HepG2 (cell line): ENCODE measurements around the gene SEL1L2. TPM values are rescaled to one million over a fixed set of nuclear protein-coding genes. Genes with fewer than 3 reads are reported as not detected.

ENCODE experiments used
- ATAC-seq: fragments of 200-7000 bp; cut with Tn5 transposase; 3 replicates; pipeline ENCODE4 v1.9.1; 2020; ENCODE audit warnings: mild to moderate bottlenecking, moderate library complexity
- BruUV-seq: library from RNA; stranded (reverse); fragments of 400-500 nt; replicated peaks from 2 replicates; lab custom pipeline; 2021; lab: Mats Ljungman, UMichigan
- CTCF ChIA-PET: fragments of 300-600 bp; formaldehyde crosslinking; extraction: SDS; loops from one replicate; lab custom pipeline; 2021; ENCODE audit warnings: low total read pairs, inconsistent platforms, low intra/inter-chr PET ratio; lab: Yijun Ruan, JAX
- POLR2A ChIA-PET: fragments of 350-600 bp; sonication (Branson Sonifier 250); formaldehyde crosslinking; loops from one replicate; lab custom pipeline; 2020; ENCODE audit warnings: antibody characterized with exemption, inconsistent platforms; lab: Yijun Ruan, JAX
- DNase-seq: peaks from one replicate; pipeline ENCODE4 v3.0.0-alpha.2; 2015; ENCODE audit warnings: low spot score
- FAIRE-seq: peaks from 3 replicates; lab custom pipeline; 2011; peaks lifted over from hg19 to GRCh38; lab: Jason Lieb, UNC
- H2AFZ ChIP-seq: one replicate; pipeline ENCODE4 v1.6.1; 2011; ENCODE audit warnings: low read length, inconsistent platforms
- H3K27ac ChIP-seq: fragments of 300-600 bp; 3 replicates; pipeline ENCODE4 v1.8.0; 2011; ENCODE audit warnings: mixed run types, mild to moderate bottlenecking, mixed read lengths, low read length, inconsistent platforms; ENCODE audit not compliant: insufficient read depth; ENCODE audit errors: extremely low read length
- H3K27me3 ChIP-seq, 2 experiments: fragments of 200-600 bp in 1 of 2; 2 replicates in 1 of 2; 3 replicates in 1 of 2; pipeline versions ENCODE4 v1.6.0 to v1.8.0; 2011; ENCODE audit warnings: low read length in 2 of 2, mild to moderate bottlenecking in 2 of 2, moderate library complexity in 2 of 2, inconsistent platforms in 1 of 2; ENCODE audit not compliant: insufficient read depth in 2 of 2, control insufficient read depth in 1 of 2
- H3K36me3 ChIP-seq, 2 experiments: fragments of 200-600 bp in 1 of 2; replicated peaks in 1 of 2; 2 replicates in 1 of 2; 3 replicates in 1 of 2; pipeline versions ENCODE4 v1.5.1 to v1.8.0; 2011; ENCODE audit warnings: low read length in 2 of 2, inconsistent platforms in 1 of 2; ENCODE audit not compliant: insufficient read depth in 2 of 2, control insufficient read depth in 1 of 2
- H3K4me1 ChIP-seq: 2 replicates; pipeline ENCODE4 v1.5.1; 2012; ENCODE audit warnings: low read length, inconsistent platforms; ENCODE audit not compliant: insufficient read depth
- H3K4me2 ChIP-seq: 2 replicates; pipeline ENCODE4 v1.6.0; 2011; ENCODE audit warnings: low read depth, low read length, inconsistent platforms
- H3K4me3 ChIP-seq, 3 experiments: fragments of 200-600 bp in 1 of 3; sonication (generic), shearing (Covaris generic) in 1 of 3; replicated peaks in 1 of 3; 2 replicates each; pipeline ENCODE4 v1.5.1; 2011 to 2016; ENCODE audit warnings: low read length in 3 of 3, inconsistent platforms in 2 of 3, low read depth in 2 of 3, mild to moderate bottlenecking in 2 of 3, control low read depth in 1 of 3, mixed read lengths in 1 of 3; ENCODE audit not compliant: insufficient read depth in 1 of 3
- H3K79me2 ChIP-seq: one replicate; pipeline ENCODE4 v1.6.1; 2011; ENCODE audit warnings: low read length, inconsistent platforms; ENCODE audit not compliant: insufficient read depth
- H3K9ac ChIP-seq: 2 replicates; pipeline ENCODE4 v1.6.0; 2011; ENCODE audit warnings: mild to moderate bottlenecking, low read depth, low read length, inconsistent platforms; ENCODE audit not compliant: insufficient read depth
- H3K9me3 ChIP-seq: 2 replicates; pipeline ENCODE4 v1.5.1; 2012; ENCODE audit warnings: mild to moderate bottlenecking, low read length
- H4K20me1 ChIP-seq: 2 replicates; pipeline ENCODE4 v1.6.0; 2011; ENCODE audit warnings: inconsistent platforms, mild to moderate bottlenecking, low read length, moderate library complexity; ENCODE audit not compliant: insufficient read depth
- CHD4 ChIP-seq: fragments of 200-600 bp; sonication (generic); IDR thresholded peaks from 2 replicates; pipeline ENCODE4 v1.7.0; 2017; ENCODE audit warnings: mild to moderate bottlenecking, low read length, borderline replicate concordance
- HOXA7 ChIP-seq: sonication (generic); formaldehyde crosslinking; IDR thresholded peaks from 2 replicates; pipeline ENCODE4 v1.8.1; 2022; ENCODE audit warnings: mild to moderate bottlenecking, missing genetic modification reagents, moderate library complexity
- KAT7 ChIP-seq: IDR thresholded peaks from 2 replicates; pipeline ENCODE4 v1.6.1; 2018; ENCODE audit warnings: borderline replicate concordance, missing compliant biosample characterization
- NR3C1 ChIP-seq: sonication (generic); formaldehyde crosslinking; IDR thresholded peaks from 2 replicates; pipeline ENCODE4 v1.4.0; 2020; ENCODE audit warnings: missing genetic modification reagents
- SMARCE1 ChIP-seq: fragments of 450-650 bp; IDR thresholded peaks from 2 replicates; pipeline ENCODE4 v1.6.1; 2017; ENCODE audit warnings: borderline replicate concordance
- ZBTB7A ChIP-seq: sonication (generic); formaldehyde crosslinking; IDR thresholded peaks from 2 replicates; pipeline ENCODE4 v1.8.0; 2022; ENCODE audit warnings: mild to moderate bottlenecking, missing genetic modification reagents
- ZHX2 ChIP-seq, 2 experiments: sonication (generic) in 1 of 2; formaldehyde crosslinking in 1 of 2; IDR thresholded peaks; 2 replicates each; pipeline versions ENCODE4 v1.6.1 to v1.9.0; 2014 to 2022; ENCODE audit warnings: antibody characterized with exemption in 1 of 2, borderline replicate concordance in 1 of 2, inconsistent platforms in 1 of 2, low read depth in 1 of 2, missing genetic modification reagents in 1 of 2
- ZNF207 ChIP-seq: fragments of 450-650 bp; IDR thresholded peaks from 2 replicates; pipeline ENCODE4 v1.6.1; 2016; ENCODE audit warnings: antibody characterized with exemption, borderline replicate concordance
- ZNF710 ChIP-seq: sonication (generic); formaldehyde crosslinking; IDR thresholded peaks from 2 replicates; pipeline ENCODE4 v1.5.0; 2020; ENCODE audit warnings: mild to moderate bottlenecking, missing genetic modification reagents, borderline replicate concordance
- ZNF883 ChIP-seq: sonication (generic); formaldehyde crosslinking; IDR thresholded peaks from 2 replicates; pipeline ENCODE4 v1.5.1; 2020; ENCODE audit warnings: mild to moderate bottlenecking, missing genetic modification reagents; ENCODE audit errors: not compliant biosample characterization
- WGBS: methylation state at CpG from one replicate; pipeline ENCODE4 v1.1.6; 2017; ENCODE audit warnings: low lambda C conversion rate; 5-methylcytosine and 5-hydroxymethylcytosine counted together
- in situ Hi-C: cut with HindIII; loops from 2 replicates; pipeline ENCODE4 v1.10.0; 2017; ENCODE audit warnings: low pct_unique_long_range_greater_than_20kb; ENCODE audit not compliant: extremely low pct_ligation_motif_present
- intact Hi-C: fragments of 100-400 bp; cut with micrococcal nuclease; formaldehyde crosslinking; loops from one replicate; pipeline ENCODE4 v1.10.0; 2022; ENCODE audit not compliant: unreplicated experiment
- polyA plus RNA-seq, 8 experiments: library from polyadenylated mRNA; depleted of rRNA in 3 of 8; stranded (reverse) in 7 of 8; unstranded in 1 of 8; fragments of >200 nt; fragmentation: Illumina TruSeq in 4 of 8; extraction: Trizol in 4 of 8; gene quantifications; 2 replicates each; pipeline versions ENCODE4 v1.2.1 to v1.2.3, GENCODE V29; 2011 to 2016; ENCODE audit warnings: low read depth in 4 of 8, missing spikeins in 1 of 8, mixed read lengths in 1 of 8; ENCODE audit not compliant: insufficient read depth in 1 of 8
- total RNA-seq, 5 experiments: library from RNA; depleted of rRNA; stranded (reverse); fragments of >200 nt; fragmentation: Illumina TruSeq; extraction: Trizol; gene quantifications; 2 replicates each; pipeline ENCODE4 v1.2.3, GENCODE V29; 2016; ENCODE audit warnings: low read depth in 1 of 5

Gene SEL1L2
- total and polyA plus RNA-seq, 2 of the 13 experiments (the other 11 are each of a cell fraction or from before 2014, with no cell fraction given), result not detected

- 40% methylated on average over 7 of the region's 7 CpGs for WGBS
- TF ChIP-seq ZBTB7A, result no peak
- TF ChIP-seq ZHX2 (IDR thresholded peaks at IDR 0.05; ENCODE audit: low read depth), result no peak
- TF ChIP-seq ZHX2 (CRISPR knock-in tag; IDR thresholded peaks at IDR 0.05; ENCODE audit: borderline replicate concordance), result no peak
- TF ChIP-seq SMARCE1, result no peak
- no peak for TF ChIP-seq NR3C1 (CRISPR knock-in tag)
- TF ChIP-seq CHD4, result no peak
- no peak for TF ChIP-seq KAT7
- TF ChIP-seq ZNF710 (CRISPR knock-in tag), result no peak
- TF ChIP-seq ZNF883 (CRISPR knock-in tag), result no peak
- no peak for TF ChIP-seq HOXA7 (CRISPR knock-in tag)
- no peak for TF ChIP-seq ZNF207
- Histone ChIP-seq H3K27ac (no peak overlapping the region), H3K27me3 (peaks cover 0 to 12% of the 10 kb centered on the region in 2 experiments; a peak in 2 of 5 replicates), H3K79me2 (no peaks in the 10 kb centered on the region), H3K4me1 (no peaks in the 10 kb centered on the region), H3K36me3 (no peaks in the 10 kb centered on the region), H3K9ac (no peak overlapping the region), H2AFZ (no peak overlapping the region), H3K9me3 (no peaks in the 10 kb centered on the region), H3K4me2 (no peak overlapping the region), H4K20me1 (no peaks in the 10 kb centered on the region), H3K4me3 (no peak overlapping the region)
- POLR2A ChIA-PET, result no interaction called here
- intact Hi-C loops, result no loop called here
- CTCF ChIA-PET, result no interaction called here
- ATAC-seq, result no peak
- DNase-seq, result no peak
- no TSS peak for BruUV-seq
- FAIRE-seq, result no peak
- in situ Hi-C loops, result no loop called here
Measured at GRCh38 chr20:13857961-13858360, 132.5 kb downstream of the SEL1L2 start.
